ENCODE results near the gene PAK1IP1.
"Not testable (repeated sequence)": the region's sequence is repeated elsewhere in the genome, so short reads cannot be mapped to it uniquely, and the experiment has no call there.

The PAK1IP1 gene

DNA sequence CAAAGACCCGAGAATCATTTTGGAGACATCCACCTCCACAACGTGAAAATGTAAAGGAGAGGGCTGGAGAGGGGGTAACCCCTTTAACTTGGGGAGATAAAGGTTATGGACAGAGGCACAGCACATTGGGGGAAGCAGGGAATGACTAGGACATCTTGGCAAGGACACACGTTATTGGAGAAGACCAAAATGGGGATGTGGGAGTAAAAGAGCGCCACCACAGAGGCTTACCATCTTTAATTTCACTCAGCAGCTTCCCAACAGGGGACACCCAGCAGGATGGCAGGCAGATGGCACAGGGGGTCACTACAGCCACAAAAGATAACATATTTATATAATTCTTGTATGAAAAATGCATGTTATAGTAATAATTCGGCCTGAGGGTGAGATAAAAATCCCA lies 10.2 kb upstream of the PAK1IP1 start:
- H3K27me3 Mint-ChIP-seq (ENCODE audit: low read depth): peaks cover 5% of the 10 kb centered on the region
- H3K4me1 Mint-ChIP-seq (ENCODE audit: low read depth): peaks cover 30% of the 10 kb centered on the region
- H3K27ac Mint-ChIP-seq: no peak overlapping the region
- no peaks in the 10 kb centered on the region for H3K9me3 Mint-ChIP-seq
- H3K4me3 Mint-ChIP-seq: no peak overlapping the region
- H3K36me3 Mint-ChIP-seq (ENCODE audit: low read depth): no peaks in the 10 kb centered on the region

- peaks cover 30% of the 10 kb centered on the region for H3K4me1 Mint-ChIP-seq (ENCODE audit: low read depth)
- no peak overlapping the region for H3K4me3 Mint-ChIP-seq
- peaks cover 5% of the 10 kb centered on the region for H3K27me3 Mint-ChIP-seq (ENCODE audit: low read depth)
- H3K9me3 Mint-ChIP-seq: no peaks in the 10 kb centered on the region
- no peak overlapping the region for H3K27ac Mint-ChIP-seq
- H3K36me3 Mint-ChIP-seq (ENCODE audit: low read depth): no peaks in the 10 kb centered on the region
Measured at GRCh38 chr6:10685092-10685915, 9.5 kb upstream of the PAK1IP1 start.

- H3K9me3 Mint-ChIP-seq: no peaks in the 10 kb centered on the region
- no peak overlapping the region for H3K27ac Mint-ChIP-seq
- no peaks in the 10 kb centered on the region for H3K36me3 Mint-ChIP-seq (ENCODE audit: low read depth)
- H3K4me1 Mint-ChIP-seq (ENCODE audit: low read depth): peaks cover 33% of the 10 kb centered on the region
- H3K27me3 Mint-ChIP-seq (ENCODE audit: low read depth): peaks cover 5% of the 10 kb centered on the region
- no peak overlapping the region for H3K4me3 Mint-ChIP-seq
Measured at GRCh38 chr6:10686901-10687300, 7.9 kb upstream of the PAK1IP1 start.

- H3K27me3 Mint-ChIP-seq (ENCODE audit: low read depth): peaks cover 5% of the 10 kb centered on the region
- H3K36me3 Mint-ChIP-seq (ENCODE audit: low read depth): no peaks in the 10 kb centered on the region
- no peak overlapping the region for H3K27ac Mint-ChIP-seq
- no peak overlapping the region for H3K4me3 Mint-ChIP-seq
- H3K4me1 Mint-ChIP-seq (ENCODE audit: low read depth): peaks cover 29% of the 10 kb centered on the region
- H3K9me3 Mint-ChIP-seq: no peaks in the 10 kb centered on the region
Measured at GRCh38 chr6:10687582-10687981, 7.2 kb upstream of the PAK1IP1 start.

DNA sequence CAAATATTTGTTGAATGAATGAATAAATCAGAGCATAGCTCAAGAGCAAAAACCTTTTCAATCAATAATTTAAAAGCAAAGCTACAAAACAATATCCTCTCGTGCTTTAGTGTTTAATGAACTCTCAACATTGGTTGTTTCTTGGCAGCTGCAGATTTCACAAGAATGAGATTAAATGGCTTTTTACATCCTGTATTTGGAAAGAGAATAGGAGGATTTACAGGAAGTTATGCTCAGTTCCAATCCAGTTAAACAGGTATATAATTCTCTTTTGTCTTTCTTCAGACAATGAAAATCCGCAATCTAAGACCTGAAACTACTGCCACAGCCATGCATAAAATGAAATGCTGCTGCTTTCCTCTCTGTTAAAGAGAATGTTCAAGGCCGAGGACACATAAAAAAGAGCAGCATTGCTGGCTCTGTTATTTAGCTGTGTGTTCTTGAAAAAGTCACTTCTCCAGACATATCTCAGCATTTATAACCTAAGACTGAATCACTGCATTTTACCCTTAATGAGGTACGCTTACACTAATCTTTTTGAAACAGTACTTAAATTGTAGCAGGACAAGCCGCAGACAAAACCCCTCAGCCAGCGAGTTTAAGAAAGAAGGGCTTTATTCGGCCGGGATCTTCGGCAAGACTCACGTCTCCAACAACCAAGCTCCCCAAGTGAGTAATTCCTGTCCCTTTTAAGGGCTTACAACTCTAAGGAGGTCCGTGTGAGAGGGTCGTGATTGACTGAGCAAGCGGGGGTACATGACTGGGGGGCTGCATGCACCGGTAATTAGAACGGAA lies 3.9 kb upstream of the PAK1IP1 start:
- Mint-ChIP-seq H3K27me3 (ENCODE audit: low read depth) (peaks cover 5% of the 10 kb centered on the region), H3K4me1 (ENCODE audit: low read depth) (peaks cover 15% of the 10 kb centered on the region), H3K4me3 (peak overlapping the region; percentile 14), H3K36me3 (ENCODE audit: low read depth) (peaks cover 6% of the 10 kb centered on the region), H3K27ac (no peak overlapping the region), H3K9me3 (no peaks in the 10 kb centered on the region)

- Mint-ChIP-seq H3K4me3 (peak overlapping the region; percentile 94), H3K27me3 (ENCODE audit: low read depth) (no peaks in the 10 kb centered on the region), H3K27ac (peak overlapping the region; percentile 99), H3K4me1 (ENCODE audit: low read depth) (peaks cover 27% of the 10 kb centered on the region), H3K36me3 (ENCODE audit: low read depth) (peaks cover 8% of the 10 kb centered on the region), H3K9me3 (no peaks in the 10 kb centered on the region)
Measured at GRCh38 chr6:10692965-10693538, 1.7 kb upstream of the PAK1IP1 start.

GRCh38 chr6:10695086-10695657 lies 400 bp downstream of the PAK1IP1 start:
- peaks cover 18% of the 10 kb centered on the region for H3K36me3 Mint-ChIP-seq (ENCODE audit: low read depth)
- H3K9me3 Mint-ChIP-seq: no peaks in the 10 kb centered on the region
- peaks cover 27% of the 10 kb centered on the region for H3K4me1 Mint-ChIP-seq (ENCODE audit: low read depth)
- H3K27ac Mint-ChIP-seq: peak overlapping the region; percentile 99
- H3K27me3 Mint-ChIP-seq (ENCODE audit: low read depth): no peaks in the 10 kb centered on the region
- peak overlapping the region; percentile 94 for H3K4me3 Mint-ChIP-seq

DNA sequence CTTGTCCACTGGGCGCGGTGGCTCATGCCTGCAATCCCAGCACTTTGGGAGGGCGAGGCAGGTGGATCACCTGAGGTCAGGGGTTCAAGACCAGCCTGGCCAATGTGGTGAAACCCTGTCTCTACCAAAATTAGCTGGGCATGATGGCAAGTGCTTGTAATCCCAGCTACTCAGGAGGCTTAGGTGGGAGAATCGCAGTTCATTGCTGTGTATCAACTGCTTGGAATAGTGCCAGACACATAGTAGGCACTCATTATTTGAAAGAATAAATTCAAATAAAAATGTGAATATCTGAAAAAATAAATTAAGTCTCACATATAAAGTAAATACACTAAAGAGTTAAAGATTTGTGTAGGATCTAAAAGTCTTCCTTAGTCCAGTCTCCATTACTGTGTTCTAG lies 1.9 kb downstream of the PAK1IP1 start:
- H3K4me3 Mint-ChIP-seq: peak overlapping the region; percentile 15

GRCh38 chr6:10713962-10714361 lies 19.2 kb downstream of the PAK1IP1 start:
- peaks cover 17% of the 10 kb centered on the region for H3K36me3 Mint-ChIP-seq (ENCODE audit: low read depth)
- no peak overlapping the region for H3K4me3 Mint-ChIP-seq
- H3K27ac Mint-ChIP-seq: peak overlapping the region; percentile 73
- peaks cover 7% of the 10 kb centered on the region for H3K4me1 Mint-ChIP-seq (ENCODE audit: low read depth)
- H3K9me3 Mint-ChIP-seq: peaks cover 7% of the 10 kb centered on the region
- no peaks in the 10 kb centered on the region for H3K27me3 Mint-ChIP-seq (ENCODE audit: low read depth)

More for the DNA sequence above, 1.9 kb downstream of the PAK1IP1 start:
- H3K36me3 Mint-ChIP-seq (ENCODE audit: low read depth): peaks cover 30% of the 10 kb centered on the region
- peaks cover 28% of the 10 kb centered on the region for H3K4me1 Mint-ChIP-seq (ENCODE audit: low read depth)
- H3K27me3 Mint-ChIP-seq (ENCODE audit: low read depth): no peaks in the 10 kb centered on the region
- H3K27ac Mint-ChIP-seq: no peak overlapping the region
- no peaks in the 10 kb centered on the region for H3K9me3 Mint-ChIP-seq

GRCh38 chr6:10719296-10719963 lies 24.7 kb downstream of the PAK1IP1 start:
- Mint-ChIP-seq H3K27me3 (ENCODE audit: low read depth) (no peaks in the 10 kb centered on the region), H3K4me1 (ENCODE audit: low read depth) (peaks cover 40% of the 10 kb centered on the region), H3K36me3 (ENCODE audit: low read depth) (peaks cover 11% of the 10 kb centered on the region), H3K9me3 (peaks cover 14% of the 10 kb centered on the region), H3K27ac (peak overlapping the region; percentile 89), H3K4me3 (peak overlapping the region; percentile 80)

GRCh38 chr6:10719964-10720264 lies 25.1 kb downstream of the PAK1IP1 start:
- H3K27me3 Mint-ChIP-seq (ENCODE audit: low read depth): no peaks in the 10 kb centered on the region
- peak overlapping the region; percentile 89 for H3K27ac Mint-ChIP-seq
- H3K4me3 Mint-ChIP-seq: peak overlapping the region; percentile 80
- peaks cover 11% of the 10 kb centered on the region for H3K36me3 Mint-ChIP-seq (ENCODE audit: low read depth)
- peaks cover 43% of the 10 kb centered on the region for H3K4me1 Mint-ChIP-seq (ENCODE audit: low read depth)
- H3K9me3 Mint-ChIP-seq: peaks cover 14% of the 10 kb centered on the region

- peaks cover 12% of the 10 kb centered on the region for H3K36me3 Mint-ChIP-seq (ENCODE audit: low read depth)
- peak overlapping the region; percentile 95 for H3K27ac Mint-ChIP-seq
- H3K27me3 Mint-ChIP-seq (ENCODE audit: low read depth): no peaks in the 10 kb centered on the region
- peak overlapping the region; percentile 95 for H3K4me3 Mint-ChIP-seq
- peaks cover 14% of the 10 kb centered on the region for H3K9me3 Mint-ChIP-seq
- H3K4me1 Mint-ChIP-seq (ENCODE audit: low read depth): peaks cover 45% of the 10 kb centered on the region
Measured at GRCh38 chr6:10720265-10720959, 25.6 kb downstream of the PAK1IP1 start.

DNA sequence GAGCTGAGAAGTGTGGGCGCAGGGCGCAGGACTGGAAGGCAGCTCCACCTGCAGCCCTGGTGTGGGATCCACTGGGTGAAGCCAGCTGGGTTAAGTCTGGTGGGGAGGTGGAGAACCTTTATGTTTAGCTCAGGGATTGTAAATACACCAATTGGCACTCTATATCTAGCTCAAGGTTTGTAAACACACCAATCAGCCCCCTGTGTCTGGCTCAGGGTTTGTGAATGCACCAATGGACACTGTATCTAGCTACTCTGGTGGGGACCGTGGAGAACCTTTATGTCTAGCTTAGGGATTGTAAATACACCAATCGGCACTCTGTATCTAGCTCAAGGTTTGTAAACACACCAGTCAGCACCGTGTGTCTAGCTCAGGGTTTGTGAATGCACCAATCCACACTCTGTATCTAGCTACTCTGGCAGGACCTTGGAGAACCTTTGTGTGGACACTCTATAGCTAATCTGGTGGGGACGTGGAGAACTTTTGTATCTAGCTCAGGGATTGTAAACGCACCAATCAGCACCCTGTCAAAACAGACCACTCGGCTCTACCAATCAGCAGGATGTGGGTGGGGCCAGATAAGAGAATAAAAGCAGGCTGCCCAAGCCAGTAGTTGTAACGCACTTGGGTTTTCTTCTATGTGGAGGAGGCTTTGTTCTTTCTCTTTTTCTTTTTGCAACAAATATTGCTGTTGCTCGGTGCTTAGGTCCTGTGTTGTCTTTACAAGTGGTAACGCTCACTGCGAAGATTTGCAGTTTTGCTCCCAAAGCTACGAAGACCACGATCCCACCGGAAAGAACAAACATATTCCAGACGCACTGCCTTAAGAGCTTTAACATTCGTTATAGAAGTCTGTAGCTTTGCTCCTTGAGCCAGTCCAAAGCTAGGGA lies 26.4 kb downstream of the PAK1IP1 start:
- peaks cover 49% of the 10 kb centered on the region for H3K4me1 Mint-ChIP-seq (ENCODE audit: low read depth)

More for the DNA sequence above, 26.4 kb downstream of the PAK1IP1 start:
- not testable (repeated sequence) for H3K27me3 Mint-ChIP-seq (ENCODE audit: low read depth)
- peak overlapping the region; percentile 95 for H3K27ac Mint-ChIP-seq
- peaks cover 15% of the 10 kb centered on the region for H3K36me3 Mint-ChIP-seq (ENCODE audit: low read depth)
- peaks cover 14% of the 10 kb centered on the region for H3K9me3 Mint-ChIP-seq
- peak overlapping the region; percentile 95 for H3K4me3 Mint-ChIP-seq

Measured in T-helper 1 cell treated with Interleukin-12 subunit alpha and Interleukin-12 subunit beta and Interleukin-4 antibody, amounts not matched to agents 30 μg/mL and 1 μg/mL, for 36 hours (primary cell).